Loucy (cell line): ENCODE measurements around the gene SLC25A41.

Experiments used
- CTCF ChIP-seq: fragments of 200-600 bp; sonication (generic); conservative IDR thresholded peaks from 2 replicates; pipeline ENCODE4 v1.5.1; 2014; ENCODE audit warnings: mild to moderate bottlenecking, antibody characterized with exemption, low read length
- EZH2phosphoT487 ChIP-seq: fragments of 200-600 bp; IDR thresholded peaks from 2 replicates; pipeline ENCODE4 v1.6.1; 2018; ENCODE audit warnings: antibody characterized with exemption, mild to moderate bottlenecking, moderate library complexity, borderline replicate concordance

- TF ChIP-seq CTCF (no peak), EZH2phosphoT487 (no peak)
Measured at GRCh38 chr19:6378041-6378440, 55.5 kb downstream of the SLC25A41 start.
